Activated naive CD4-positive, alpha-beta T cell treated with anti-CD3 and anti-CD28 coated beads, Interleukin-2, amount 50 U/mL, for 72 hours (primary cell): ENCODE measurements around the gene SETX. TPM values are rescaled to one million over a fixed set of nuclear protein-coding genes. Genes with fewer than 3 reads are reported as not detected.

Experiments used
- ATAC-seq, 2 donors: fragments of 150-1000 bp; cut with Tn5 transposase; 2 replicates each; pipeline ENCODE4 v1.10.0; 2021; ENCODE audit warnings: mild to moderate bottlenecking in 2 of 2, moderate library complexity in 2 of 2
- DNase-seq, 2 donors: peaks; one replicate each; pipeline ENCODE4 v3.0.0; 2021 to 2022; ENCODE audit warnings: low spot score in 2 of 2
- H3K27ac Mint-ChIP-seq, 2 donors: one replicate each; pipeline ENCODE4 v1.8.0; 2022; ENCODE audit warnings: mild to moderate bottlenecking in 2 of 2, mixed read lengths in 2 of 2
- H3K36me3 Mint-ChIP-seq, 2 donors: one replicate each; pipeline ENCODE4 v1.8.0; 2022; ENCODE audit warnings: mixed read lengths in 2 of 2
- H3K9me3 Mint-ChIP-seq, 2 donors: one replicate each; pipeline ENCODE4 v1.8.0; 2022; ENCODE audit warnings: mixed read lengths in 2 of 2
- total RNA-seq, 2 donors: library from RNA; stranded (reverse); gene quantifications; one replicate each; pipeline ENCODE4 v1.2.3, GENCODE V29; 2022

The SETX gene
- total RNA-seq, 2 donors from 2014 or later: 43.1 to 45.0 TPM

- DNase-seq (no peak), ATAC-seq (no peak)
- H3K9me3 Mint-ChIP-seq: no peaks in the 10 kb centered on the region
- H3K36me3 Mint-ChIP-seq: no peaks in the 10 kb centered on the region
- H3K27ac Mint-ChIP-seq: no peak overlapping the region
Observed at GRCh38 chr9:132216861-132217619, 137.7 kb downstream of the SETX start.

DNA sequence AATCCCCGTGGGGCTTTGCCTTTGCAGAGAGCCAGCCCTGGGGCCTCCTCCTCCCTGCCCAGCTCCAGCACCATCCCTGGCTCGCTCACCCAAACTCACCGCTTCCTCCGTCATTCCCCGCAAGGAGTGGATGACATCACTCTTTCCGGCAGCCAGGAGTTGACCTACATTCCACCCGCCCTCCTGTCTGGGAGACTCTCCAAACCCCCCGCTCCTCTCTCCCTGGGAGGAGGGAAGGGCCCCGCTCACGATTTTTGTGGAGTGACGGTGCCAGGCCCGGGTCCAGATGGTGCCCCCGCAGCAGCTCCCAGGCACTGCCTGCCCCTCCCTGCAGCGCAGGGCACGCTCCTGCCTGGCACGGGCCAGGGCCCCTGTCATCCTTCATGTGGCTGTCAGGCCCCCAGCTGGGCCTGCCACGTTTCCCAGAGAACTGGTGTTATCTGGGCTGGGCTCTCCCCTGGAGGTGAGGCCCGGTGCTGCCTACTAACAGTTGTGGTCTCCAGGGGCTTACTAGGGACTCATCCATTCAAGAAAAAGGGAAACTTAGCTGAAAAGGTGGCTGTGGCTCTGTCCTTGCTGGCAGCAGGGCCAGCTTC is 140.7 kb downstream of the SETX start:
- Mint-ChIP-seq H3K27ac (no peak overlapping the region), H3K36me3 (no peaks in the 10 kb centered on the region), H3K9me3 (no peaks in the 10 kb centered on the region)
- DNase-seq (no peak), ATAC-seq (no peak)

DNA sequence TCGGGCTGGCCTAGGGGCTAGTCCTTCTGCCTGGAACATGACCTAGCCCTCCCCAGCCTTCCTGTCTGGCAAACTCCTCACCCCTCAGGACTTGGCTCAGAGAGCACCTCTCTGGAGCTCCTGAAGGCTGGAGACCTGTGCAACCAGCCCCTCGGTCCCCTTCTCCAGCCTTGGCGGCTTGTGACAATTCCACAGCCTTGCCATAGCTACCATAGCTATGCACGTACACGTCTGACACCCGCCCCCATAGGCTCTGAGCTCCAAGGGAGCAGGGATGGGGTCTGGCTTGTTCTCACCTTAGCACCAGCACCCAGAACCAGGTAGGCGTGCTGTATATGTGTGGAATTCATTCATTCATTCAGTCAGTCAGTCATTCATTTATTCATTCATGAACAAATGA is 143.2 kb downstream of the SETX start:
- no peak for DNase-seq
- no peak overlapping the region for H3K27ac Mint-ChIP-seq
- H3K36me3 Mint-ChIP-seq: no peaks in the 10 kb centered on the region
- no peaks in the 10 kb centered on the region for H3K9me3 Mint-ChIP-seq
- no peak for ATAC-seq

Other genes starting within 250 kb of the SETX start
- 1 to 10 TPM; 2.2 to 2.4 TPM for gene NTNG2, start 192.9 kb downstream of the SETX start, total RNA-seq
- 10 to 100 TPM; 33.0 to 36.0 TPM for gene TTF1, start 51.9 kb upstream of the SETX start, total RNA-seq
- not detected for gene CFAP77, start 55.2 kb upstream of the SETX start, total RNA-seq
- gene BARHL1, start 227.6 kb upstream of the SETX start, total RNA-seq: not detected